ENCODE measurements around the gene LHPP.
"Not testable (repeated sequence)": the region's sequence is repeated elsewhere in the genome, so short reads cannot be mapped to it uniquely, and the experiment has no call there.

Gene LHPP

DNA sequence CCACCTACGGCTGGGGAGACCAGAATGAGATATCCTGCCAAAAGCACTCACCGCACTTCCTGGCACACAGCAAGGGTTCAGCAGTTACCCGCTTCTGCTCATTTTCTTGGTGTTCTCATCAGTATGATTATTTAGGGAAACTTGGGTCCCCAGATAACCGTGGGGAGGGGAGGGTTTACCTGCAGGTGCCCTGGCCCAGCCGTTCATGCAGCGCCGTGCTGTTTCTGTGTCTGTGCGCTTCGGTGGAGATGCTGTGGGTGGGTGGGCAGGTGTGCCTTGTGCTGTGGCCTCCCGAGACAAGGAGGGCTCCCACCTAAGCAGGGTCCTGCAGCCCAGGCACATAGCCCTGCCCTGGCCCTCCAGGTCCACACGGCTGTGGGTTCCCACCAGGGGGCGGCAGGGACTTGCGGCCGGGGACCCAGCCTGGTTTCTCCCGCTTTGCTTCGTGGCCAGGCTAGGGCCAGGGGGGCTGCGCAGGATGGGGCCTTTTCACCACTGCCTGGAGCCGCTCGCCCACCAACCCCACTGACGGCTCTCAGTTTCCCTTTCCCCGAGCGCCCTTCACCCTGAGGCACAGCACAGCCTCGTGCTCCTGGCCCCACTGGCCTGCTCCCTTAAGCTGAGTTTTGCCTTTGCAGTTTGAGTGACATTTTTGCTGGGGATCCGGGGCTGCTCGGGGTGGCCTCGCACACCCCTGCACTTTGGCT is 78.5 kb downstream of the LHPP start:
- DNase-seq, result no peak

DNA sequence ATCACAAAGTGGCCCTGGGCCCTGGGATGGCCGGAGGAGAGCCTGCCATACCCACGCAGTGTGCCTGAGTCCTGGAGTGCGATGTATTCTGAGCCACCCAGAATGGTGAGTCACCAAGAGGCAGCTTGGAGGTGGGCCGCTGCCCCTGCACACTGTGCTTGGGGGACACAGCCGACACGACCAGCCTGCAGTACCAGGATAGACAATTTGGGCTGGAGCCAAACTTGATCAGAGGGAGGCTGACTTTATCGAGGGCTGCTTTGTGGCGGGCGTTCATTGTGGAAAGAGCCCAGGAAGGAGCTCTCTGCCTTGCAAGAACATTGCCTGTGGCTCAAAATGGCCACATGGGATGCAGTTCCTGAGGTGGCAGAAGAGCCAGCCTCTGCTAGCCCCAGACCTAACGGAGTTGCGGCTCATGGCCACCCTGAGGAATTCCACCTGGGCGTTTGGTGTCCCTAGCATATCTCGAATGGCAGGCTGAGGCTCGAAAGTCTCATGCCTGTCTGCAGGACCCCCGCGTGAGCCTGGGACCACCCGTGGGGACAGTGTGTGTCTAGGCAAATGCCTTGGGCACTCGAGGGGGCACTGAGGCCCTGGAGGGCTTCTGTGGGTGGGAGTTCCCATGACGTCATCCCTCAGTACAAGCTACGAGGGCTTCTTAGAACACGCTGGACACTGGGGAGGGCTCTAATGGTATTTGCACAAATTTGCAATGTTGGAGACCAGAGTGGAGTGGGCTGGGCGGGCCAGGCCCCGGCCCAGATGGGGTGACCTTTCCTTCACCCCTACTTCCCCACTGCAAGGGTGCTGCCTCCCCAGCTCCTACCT is 79.7 kb downstream of the LHPP start:
- DNase-seq, result no peak

DNA sequence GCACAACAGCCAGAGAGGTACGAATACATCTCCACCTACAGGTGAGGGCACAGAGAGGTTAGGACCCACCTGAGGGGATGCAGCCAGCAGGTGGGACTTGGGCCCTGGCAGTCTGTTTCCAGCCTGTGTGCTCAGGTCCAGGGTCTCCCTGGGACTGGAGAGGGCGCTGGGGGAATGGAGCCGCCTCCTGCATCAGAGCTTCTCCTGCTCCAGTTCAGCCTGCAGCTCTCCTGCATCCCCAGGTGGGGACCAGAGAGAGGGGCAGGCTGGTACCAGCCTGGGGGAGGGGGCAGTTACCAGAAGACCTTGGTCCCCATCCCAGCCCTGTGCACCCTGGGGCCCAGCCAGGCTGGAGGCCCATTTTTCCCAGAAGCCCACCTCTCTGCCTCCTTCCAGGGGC is 80.7 kb downstream of the LHPP start:
- no peak for DNase-seq

DNA sequence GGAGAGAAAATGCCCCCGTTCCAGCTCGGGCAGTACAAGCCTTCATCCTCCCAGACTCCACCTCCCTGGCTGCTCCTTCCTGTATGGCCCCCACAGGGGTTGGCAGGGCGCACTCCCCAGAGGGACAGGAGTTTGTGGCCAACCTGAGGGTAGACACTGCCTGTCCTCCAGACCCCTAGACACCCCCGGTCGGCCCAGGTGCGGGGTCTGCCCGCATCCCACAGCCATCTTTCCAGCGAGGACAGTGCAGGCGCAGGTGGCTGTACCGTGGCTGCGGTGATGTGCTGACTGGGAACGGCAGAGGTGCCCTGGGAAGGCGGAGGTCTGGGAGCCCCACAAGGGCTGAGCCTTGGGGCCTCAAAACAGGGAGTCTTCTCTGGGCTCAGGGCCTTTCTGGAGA is 81.5 kb downstream of the LHPP start:
- no peak for DNase-seq

DNA sequence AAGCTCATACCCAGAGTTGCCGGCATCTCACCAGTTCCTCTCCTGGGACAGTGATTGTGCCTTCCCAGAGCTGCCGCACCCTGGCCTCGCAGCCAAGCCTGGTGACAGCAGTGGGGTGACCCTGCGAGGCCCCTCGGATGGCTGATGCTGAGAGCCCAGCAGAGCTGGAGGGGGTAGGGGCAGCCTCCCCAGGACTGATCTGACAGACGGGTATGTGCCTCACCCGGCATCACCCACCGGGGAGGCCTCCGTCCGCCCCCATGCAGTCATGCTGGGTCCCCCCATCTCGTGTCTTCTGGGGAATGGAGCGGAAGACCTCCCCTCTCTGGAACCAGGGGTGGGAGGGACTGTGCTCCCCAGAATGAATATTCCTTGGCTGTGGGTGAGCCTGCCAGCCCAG is 82.3 kb downstream of the LHPP start:
- no peak for DNase-seq

DNA sequence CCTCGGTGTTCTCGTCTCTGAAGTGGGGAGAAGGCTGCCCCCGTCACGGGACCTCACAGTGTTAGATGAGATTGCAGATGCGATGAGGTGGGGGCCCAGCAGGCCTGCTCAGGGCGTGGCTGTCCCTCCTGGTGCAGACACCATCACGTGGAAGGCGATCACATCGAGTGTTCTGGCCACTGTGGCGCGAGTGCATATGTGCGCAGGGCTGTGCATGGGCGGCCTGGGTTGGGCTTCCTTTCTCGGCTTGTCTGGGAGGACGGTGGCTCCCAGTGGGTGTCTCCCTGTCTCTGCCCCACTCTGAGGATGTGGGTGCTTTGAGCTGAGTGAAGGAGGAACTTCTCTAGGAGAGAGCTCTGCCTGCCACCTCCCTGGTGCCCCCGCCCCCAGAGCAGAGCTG is 83.1 kb downstream of the LHPP start:
- no peak for DNase-seq

DNA sequence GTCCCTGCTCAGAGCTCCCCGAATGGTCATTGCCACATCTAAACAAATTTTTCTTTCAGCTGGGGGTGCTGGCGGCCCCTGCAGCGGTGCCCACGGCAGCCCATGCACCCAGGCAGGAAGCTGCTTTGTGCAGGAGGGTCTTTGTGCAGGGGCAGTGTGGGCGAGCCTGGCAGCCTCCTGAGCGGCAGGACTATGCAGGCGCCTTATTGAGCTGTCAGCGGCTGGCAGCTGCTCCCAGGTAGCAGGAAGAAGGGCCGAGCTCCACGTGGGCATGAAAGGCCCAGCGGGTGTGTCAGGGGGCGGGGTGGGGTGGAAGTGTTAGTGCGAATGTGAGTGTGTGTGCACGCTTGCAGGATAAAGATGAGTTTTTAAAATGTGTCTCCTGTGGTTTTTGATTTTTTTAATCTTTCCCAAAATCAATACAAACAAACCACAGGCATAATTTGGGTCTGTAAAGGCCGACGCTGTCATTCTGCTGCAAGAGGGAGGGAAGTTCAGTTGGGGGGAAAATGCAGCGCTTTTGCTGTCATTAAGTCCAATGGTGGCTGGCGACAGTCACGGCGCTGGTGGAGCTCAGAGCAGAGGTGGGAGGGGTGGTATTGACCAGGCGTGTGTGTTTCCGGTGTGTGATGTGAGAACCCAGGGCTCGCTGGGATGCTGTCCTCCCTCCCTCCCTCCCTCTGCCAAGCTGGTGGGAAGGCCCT is 83.9 kb downstream of the LHPP start:
- no peak for DNase-seq

DNA sequence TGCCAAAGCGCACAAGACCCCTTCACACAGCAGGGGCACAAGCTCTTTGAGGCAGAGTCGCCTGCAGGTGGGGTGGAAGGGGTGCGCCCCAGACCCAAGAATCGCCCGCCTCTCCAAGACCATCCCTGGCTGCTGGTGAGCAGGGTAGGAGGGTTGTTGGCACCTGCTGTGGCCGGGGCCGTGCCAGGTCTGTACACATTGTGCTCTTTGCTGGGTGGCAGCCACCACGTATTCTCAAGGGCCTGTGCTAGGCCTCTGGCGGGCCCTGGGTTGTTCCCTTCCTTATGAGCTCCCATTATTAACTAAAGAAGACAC is 84.4 kb downstream of the LHPP start:
- DNase-seq, result no peak

DNA sequence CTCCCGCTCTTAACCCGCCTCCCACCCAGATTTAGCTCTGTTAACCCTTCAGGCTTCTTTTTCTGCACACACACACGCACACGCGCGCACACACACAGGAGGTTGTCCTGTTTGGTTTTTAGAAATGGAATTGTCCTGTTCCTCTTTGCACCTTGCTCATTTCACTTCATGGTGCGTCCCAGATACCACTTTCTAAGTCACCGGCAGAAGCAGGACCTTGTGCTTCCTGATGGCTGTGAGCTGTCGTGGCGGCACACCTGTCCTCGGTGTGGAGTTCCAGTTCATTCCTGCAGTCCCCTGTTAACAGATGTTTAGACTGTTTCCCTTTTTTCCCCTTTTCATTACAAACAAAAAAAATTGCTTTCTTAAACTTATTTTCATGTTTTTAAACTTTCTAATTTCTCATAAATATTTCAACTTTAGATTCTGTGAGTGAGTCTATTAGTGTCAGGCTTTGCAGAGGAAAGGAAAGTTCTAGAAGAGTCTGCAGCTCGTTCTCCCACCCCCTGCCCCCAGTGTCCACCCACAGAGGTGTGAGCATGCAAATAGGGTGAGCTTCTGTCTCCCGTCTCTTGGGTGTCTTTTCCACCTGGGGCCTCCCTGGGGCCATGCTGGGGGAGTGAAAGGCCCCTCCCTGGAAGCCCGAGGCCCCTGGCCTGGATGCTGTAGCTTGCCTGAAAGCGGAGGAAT is 85.5 kb downstream of the LHPP start:
- DNase-seq, result no peak

DNA sequence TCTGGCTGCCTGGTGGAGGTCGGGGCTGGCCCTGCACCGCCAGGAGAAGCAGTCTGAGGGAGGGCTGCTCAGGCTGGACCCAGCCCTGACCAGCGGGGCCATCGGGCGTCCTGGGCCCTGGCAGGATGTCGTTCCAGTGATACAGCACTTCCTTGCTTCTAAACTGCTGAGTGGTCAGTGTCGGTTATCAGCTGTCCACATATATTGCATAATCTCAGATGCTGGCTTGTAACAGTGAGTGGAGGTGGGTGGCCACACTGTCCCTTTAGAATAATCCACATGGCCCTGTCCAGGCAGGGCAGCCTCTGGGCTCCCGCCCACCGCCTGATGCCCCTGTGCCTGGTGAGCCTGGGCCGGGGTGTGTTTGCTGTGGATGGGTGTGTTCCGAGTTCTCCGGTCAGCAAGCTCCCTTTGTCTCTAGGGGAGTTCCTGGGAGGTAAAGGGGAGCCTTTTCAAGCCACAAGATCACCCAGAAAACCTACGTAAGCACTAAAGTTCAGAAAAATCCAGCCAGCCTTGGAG is 86.1 kb downstream of the LHPP start:
- DNase-seq, result no peak

DNA sequence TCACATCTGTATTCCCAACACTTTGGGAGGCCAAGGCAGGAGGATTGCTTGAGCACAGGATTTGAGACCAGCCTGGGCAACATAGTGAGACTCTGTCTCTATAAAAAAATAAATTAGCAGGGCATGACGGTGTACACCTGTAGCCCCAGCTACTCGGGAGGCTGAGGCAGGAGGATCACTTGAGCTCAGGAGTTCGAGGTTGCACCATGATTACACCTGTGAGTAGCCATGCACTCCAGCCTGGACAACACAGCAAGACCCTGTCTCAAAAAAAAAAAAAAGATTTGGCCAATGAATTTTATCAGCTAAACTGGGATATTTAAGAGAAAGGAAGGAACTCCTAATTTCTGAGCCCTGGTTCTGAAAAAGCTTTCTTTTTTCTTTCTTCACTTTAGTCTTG is 87.5 kb downstream of the LHPP start:
- not testable (repeated sequence) for DNase-seq

DNA sequence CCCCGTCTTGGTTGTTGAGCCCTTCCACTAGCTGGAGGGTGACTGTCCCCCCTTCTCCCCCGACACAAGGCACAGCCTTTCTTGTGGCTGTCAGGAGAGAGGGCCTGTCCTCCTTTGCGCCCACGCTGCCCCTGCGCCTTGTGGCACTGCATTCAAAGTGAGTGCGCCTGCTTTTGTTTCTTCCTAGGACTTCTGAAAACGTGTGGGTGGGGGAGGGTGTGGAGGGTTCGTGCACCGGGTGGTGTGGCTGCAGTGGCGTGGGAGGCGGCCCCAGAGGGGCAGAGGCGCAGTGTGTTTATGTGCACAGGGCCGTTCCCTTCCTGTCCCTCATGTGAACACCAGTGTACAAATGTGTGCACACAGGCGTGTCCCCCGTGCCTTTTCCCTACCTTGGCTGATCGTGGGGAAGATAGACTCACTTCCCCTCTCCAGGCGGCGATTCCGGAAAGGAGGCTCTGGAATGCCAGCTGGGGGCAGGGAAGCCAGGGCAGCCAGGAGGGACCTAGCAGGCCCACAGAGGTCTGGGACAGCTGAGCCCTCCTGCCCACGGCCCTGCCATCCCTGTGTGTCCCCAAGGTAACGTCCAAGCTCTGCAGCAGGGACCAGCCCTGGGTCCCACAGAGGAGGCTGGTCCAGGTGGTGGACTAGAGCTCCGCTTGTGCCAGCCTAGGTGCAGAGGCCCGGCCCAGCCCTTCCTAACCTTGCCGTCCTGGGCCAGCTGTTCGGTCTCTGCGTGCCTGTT is 88.8 kb downstream of the LHPP start:
- DNase-seq, result no peak

DNA sequence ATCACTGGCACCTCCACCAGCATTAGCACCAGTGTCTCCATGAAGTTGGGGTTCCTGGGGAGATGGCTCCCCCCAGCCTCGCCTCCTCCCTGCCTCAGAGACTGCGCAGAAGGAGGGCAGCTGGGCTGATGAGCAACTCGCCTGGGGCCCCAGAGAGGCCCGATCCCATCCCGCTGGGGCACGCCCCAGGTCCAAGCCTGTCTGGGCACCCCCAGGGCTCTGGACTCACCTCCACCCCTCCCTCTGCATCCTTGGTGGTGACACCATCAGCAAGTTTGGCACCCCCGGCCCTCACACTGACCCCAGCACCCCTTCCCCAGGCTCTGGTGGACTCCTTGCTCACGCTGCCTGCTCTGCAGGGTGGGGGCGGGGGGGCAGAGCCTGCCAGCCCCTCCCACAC is 89.5 kb downstream of the LHPP start:
- DNase-seq, result no peak

DNA sequence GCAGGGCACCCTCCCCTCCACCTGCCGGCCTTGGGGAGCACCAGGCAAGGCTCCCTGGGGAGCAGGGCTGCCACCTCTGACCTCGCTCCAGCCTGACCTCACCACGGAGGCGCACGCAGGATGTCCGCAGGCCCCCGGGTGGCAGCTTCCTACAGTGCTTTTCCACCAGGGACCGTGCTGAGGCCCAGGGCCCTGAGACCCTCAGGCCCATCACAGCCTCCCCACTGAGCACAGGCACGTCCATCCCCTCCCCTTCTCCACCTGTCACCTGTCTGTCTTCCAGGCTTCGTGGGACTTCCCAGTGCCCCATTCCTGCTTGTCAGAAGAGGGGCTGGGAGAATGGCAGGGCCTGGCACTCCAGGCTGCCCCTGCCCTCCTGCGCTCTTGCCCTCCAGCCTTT is 90.1 kb downstream of the LHPP start:
- no peak for DNase-seq

DNA sequence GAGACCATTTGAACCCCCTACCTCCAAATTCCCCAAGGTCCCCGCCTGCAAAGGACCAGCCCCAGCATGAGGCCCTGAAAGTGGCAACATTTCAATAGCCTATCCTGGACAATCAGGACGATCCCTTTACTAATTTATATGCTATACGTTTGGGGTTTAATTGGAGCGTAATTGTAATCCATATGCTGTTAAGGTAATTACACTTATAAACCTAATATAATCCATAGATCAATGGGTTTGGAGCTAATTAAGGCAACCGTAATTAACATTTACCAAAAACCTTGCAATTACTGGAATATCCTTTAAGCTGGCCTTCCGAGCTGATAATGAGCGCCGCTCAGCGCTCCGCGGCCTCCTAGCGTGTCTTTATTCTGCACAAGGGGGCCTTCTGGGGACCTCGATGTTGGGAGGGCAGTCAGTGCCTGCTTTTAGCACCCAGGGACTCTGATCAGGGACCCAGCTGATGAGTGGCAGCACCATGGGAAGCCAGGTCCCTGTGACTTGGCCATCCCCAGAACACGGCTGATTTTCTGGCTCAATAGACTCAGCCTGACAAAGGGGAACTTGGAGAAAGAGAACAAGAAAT is 91.2 kb downstream of the LHPP start:
- no peak for DNase-seq

DNA sequence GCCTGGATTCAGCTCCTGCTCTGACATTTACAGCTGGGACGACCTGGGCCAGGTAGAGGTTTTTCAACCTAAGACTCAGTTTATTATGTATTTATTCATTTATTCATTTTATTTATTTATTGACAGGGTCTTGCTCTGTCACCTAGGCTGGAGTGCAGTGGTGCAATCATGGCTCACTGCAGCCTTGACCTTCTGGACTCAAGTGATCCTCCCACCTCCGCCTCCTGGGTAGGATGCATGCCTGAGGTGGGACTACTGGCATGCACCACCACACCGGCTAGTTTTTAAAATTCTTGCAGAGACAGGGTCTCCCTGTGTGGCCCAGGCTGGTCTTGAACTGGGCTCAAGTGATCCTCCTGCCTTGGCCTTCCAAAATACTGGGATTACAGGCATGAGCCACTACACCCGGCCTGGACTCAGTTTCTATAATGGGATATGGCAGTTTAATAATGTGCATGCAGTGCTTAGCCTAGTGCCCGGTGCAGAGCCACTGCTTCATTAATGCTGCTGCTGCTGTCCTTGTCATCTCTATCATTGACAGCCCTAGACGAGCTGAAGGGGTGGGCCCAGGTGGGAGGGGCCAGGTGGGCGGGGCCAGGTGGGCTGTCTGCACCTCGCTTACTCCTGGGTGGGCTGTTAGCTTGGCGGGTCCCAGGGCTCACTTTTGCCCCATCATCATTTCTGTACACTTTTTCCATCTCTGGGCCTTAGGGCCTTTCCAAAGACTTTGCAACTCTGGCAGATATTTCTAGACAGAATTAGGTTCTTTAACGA is 92.6 kb downstream of the LHPP start:
- DNase-seq, result no peak

DNA sequence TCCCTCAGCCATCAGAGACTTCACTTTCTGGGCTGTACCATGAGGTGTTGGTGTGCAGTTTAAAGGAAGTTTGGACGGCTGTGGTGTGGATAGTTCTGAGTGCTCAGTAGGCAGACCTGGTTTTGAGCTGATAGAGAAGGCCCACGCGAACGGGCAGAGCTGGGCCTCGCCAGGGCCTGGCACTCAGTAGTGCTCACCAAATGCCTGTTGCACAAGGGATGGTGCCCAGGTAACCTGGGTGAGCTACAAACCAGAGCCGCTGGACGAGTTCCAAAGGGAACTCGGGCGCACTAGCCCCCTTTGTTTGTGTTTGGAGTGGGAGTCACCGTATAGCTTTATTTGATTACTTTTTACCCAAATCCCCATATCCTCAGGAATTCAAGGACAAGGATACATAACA is 95.5 kb downstream of the LHPP start:
- no peak for DNase-seq

DNA sequence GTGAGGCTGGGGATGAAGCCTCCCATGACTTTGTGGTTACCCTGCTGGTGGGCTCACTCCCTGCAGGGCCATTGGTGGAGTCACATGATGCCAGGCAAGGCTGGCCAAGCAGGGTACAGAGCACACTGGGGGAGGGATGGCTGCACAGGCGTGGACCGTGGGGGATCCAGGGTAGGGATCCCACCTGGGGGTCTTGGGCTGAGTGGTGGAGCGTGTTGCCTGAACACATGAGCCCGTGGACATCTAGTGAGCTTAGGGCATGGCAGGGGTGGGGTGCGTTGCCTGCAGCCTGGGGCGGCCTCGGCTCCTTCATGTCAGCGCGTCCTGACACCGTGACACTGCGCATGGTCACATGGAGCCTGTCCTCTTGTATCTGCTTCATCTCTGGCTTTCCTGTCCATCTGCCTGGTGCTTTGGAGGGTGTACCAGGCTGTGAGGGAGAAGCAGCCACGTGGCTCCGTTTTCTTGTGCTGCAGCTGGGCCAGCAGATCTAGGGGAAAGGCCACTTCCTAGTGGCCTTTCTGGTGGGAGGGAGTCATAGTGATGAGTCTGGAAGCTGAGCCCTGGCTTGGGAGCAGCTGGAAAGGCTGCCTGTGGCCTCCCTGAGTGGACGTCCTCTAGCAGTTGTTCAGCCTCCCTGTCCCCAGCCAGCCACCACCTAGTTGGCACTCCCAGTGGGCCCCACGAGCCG is 96.2 kb downstream of the LHPP start:
- DNase-seq, result no peak

DNA sequence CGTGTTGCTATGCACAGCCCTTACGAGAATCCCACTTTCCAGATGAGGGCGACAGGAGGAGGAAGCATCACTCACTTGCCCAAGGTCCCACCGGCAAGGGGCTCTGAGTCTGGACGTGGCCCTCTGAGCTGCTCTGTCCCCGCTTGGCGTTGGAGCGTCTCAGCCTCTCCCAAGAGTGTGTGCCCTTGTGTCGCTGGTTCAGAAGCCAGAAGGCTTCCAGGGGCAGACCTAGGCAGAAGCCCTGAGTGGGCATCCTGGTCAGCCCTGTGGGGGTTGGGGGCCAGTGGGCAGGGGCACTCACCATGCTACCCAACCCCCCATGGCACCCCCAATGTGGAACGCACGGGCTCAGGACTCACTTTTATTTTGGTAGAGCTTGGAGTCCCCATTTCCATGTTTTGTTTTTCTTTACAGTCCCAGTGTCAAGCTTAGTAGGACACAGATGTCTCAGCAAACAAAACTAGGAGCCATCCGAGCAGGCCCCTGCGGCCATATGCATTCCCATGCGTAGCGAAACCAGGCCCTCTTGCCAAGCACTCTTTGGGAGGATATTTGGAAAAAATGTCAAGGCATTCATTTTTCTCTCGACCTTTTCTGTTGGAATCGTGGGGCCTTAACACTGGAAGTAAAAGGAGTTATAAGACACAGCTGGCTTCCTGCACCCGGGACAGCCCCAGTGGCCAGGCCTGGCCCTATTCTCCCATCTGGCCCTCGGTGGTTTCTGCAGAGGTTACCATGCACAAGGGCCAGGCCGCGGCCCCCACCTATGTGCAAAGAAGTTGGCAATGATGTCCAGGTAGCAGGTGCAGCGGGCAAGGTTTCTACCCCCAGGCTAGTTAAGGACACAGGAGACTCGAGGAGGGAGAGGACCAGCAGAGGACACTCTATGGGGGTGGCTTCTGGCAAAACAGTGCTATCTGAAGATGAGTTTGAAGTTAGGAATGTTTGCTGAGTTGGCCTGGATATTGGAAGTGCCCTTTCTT is 97.0 kb downstream of the LHPP start:
- no peak for DNase-seq

Measured in DMS 273 treated with DMSO at 0.1 percent for 48 hours (cell line).